Measurements from ENCODE around the gene LYPD6B. TPM values are rescaled to one million over a fixed set of nuclear protein-coding genes. Genes with fewer than 3 reads are reported as not detected.

LYPD6B gene
- total RNA-seq, 2 experiments from 2014 or later, result not detected

DNA sequence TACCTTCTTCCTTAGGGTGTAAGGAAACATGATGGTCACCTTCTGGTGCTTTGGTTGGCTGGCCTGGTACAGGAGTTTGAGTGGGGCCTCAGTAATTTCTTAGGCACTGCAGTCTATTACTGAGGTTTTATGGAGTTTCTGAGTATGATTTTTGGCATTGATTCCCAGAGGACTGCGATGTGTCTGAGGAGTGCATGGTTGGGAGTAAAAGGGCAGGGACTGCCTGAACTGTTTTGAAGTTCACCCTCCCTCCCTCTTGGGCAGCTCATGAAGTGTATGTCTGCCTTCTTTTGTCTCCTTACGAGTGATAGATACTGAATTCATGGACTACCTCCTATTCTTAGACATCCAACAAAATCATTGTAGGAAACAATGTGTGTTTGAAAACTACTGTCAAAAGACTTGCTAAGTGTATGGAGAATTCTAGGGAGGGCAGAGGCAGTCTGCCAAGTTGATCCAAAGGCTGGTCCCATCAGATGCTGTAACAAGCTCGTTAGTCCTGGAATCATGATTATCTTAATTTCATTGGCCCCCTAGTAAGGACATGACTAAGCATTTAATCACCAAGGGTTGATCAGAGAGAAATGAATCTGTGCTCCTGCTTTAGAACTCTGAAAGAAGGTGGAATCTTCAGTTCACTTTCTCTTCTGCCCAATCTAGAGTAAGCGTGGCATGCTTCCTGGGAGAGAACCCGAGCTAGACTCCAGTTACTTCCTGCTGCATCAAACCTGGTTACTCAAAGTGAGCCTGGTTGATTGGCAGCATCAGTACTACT is 26.5 kb downstream of the LYPD6B start:
- Histone ChIP-seq H3K4me3 (ENCODE audit: low read depth, low read length, poor library complexity, severe bottlenecking) (no peak overlapping the region), H3K4me1 (ENCODE audit: insufficient read depth, low read length, poor library complexity, severe bottlenecking) (no peaks in the 10 kb centered on the region), H3K9me2 (ENCODE audit: insufficient read depth, low read length) (no peaks in the 10 kb centered on the region), H3K36me3 (ENCODE audit: insufficient read depth, low read length) (no peaks in the 10 kb centered on the region), H2AFZ (ENCODE audit: low read length) (no peak overlapping the region), H3K79me2 (ENCODE audit: insufficient read depth, low read depth, low read length) (no peaks in the 10 kb centered on the region), H3K4me2 (ENCODE audit: low read length) (no peak overlapping the region), H4K20me1 (ENCODE audit: insufficient read depth, low read length) (no peaks in the 10 kb centered on the region), H3K27ac (ENCODE audit: low read depth, low read length, poor library complexity, severe bottlenecking) (no peak overlapping the region), H3K9me3 (ENCODE audit: low read length) (no peaks in the 10 kb centered on the region)
- intact Hi-C loops (cut with micrococcal nuclease; ENCODE audit: unreplicated experiment), result no loop called here
- CTCF ChIA-PET (ENCODE audit: unreplicated experiment), result no interaction called here
- POLR2A ChIA-PET, result no interaction called here
- DNase-seq (ENCODE audit: low spot score), result no peak
- no TSS peak for BruUV-seq (replicated peaks)
- TF ChIP-seq EZH2phosphoT487 (IDR thresholded peaks at IDR 0.05; ENCODE audit: borderline replicate concordance, low read depth, low read length) (no peak), CTCF (conservative IDR thresholded peaks at IDR 0.05; ENCODE audit: low read length) (no peak)

- ChIA-PET CTCF (ENCODE audit: unreplicated experiment) (no interaction called here), POLR2A (no interaction called here)
- Histone ChIP-seq H4K20me1 (ENCODE audit: insufficient read depth, low read length) (no peaks in the 10 kb centered on the region), H3K9me3 (ENCODE audit: low read length) (no peaks in the 10 kb centered on the region), H3K27ac (ENCODE audit: low read depth, low read length, poor library complexity, severe bottlenecking) (no peak overlapping the region), H3K4me2 (ENCODE audit: low read length) (no peak overlapping the region), H3K79me2 (ENCODE audit: insufficient read depth, low read depth, low read length) (no peaks in the 10 kb centered on the region), H3K4me1 (ENCODE audit: insufficient read depth, low read length, poor library complexity, severe bottlenecking) (no peaks in the 10 kb centered on the region), H3K36me3 (ENCODE audit: insufficient read depth, low read length) (no peaks in the 10 kb centered on the region), H3K9me2 (ENCODE audit: insufficient read depth, low read length) (no peaks in the 10 kb centered on the region), H2AFZ (ENCODE audit: low read length) (no peak overlapping the region), H3K4me3 (ENCODE audit: low read depth, low read length, poor library complexity, severe bottlenecking) (no peak overlapping the region)
- BruUV-seq (replicated peaks), result no TSS peak
- intact Hi-C loops (cut with micrococcal nuclease; ENCODE audit: unreplicated experiment), result no loop called here
- no peak for DNase-seq (ENCODE audit: low spot score)
- TF ChIP-seq EZH2phosphoT487 (IDR thresholded peaks at IDR 0.05; ENCODE audit: borderline replicate concordance, low read depth, low read length), result no peak
- TF ChIP-seq CTCF (conservative IDR thresholded peaks at IDR 0.05; ENCODE audit: low read length), result no peak
These were observed 29.9 kb downstream of the LYPD6B start for GRCh38 chr2:149068225-149068995.
